Mammary epithelial cell (primary cell): ENCODE measurements around the gene ADI1.

Experiments
- CTCF ChIP-seq, 2 donors: IDR thresholded peaks in 1 of 2; conservative IDR thresholded peaks in 1 of 2; 2 replicates each; pipeline ENCODE4 v1.5.1; 2011 to 2012; ENCODE audit warnings: inconsistent platforms in 2 of 2, low read length in 2 of 2, mild to moderate bottlenecking in 2 of 2, control low read depth in 1 of 2, low read depth in 1 of 2; ENCODE audit not compliant: insufficient read depth in 1 of 2; ENCODE audit errors: extremely low read depth in 1 of 2
- EZH2 ChIP-seq: IDR thresholded peaks from 2 replicates; pipeline ENCODE4 v1.6.1; 2012; ENCODE audit warnings: low read length, inconsistent platforms, borderline replicate concordance

- TF ChIP-seq CTCF (conservative IDR thresholded peaks at IDR 0.05 in 1 of 2, IDR thresholded peaks at IDR 0.05 in 1 of 2; ENCODE audit: extremely low read depth in 1 of 2, insufficient read depth in 1 of 2, low read depth in 1 of 2, low read length in 2 of 2), result no peak
- TF ChIP-seq EZH2, result no peak
Observed at GRCh38 chr2:3490191-3491170, 28.9 kb downstream of the ADI1 start.
